Measurements from ENCODE around the gene TNFAIP1. TPM values are rescaled to one million over a fixed set of nuclear protein-coding genes. Genes with fewer than 3 reads are reported as not detected.
"Not testable (repeated sequence)": the region's sequence is repeated elsewhere in the genome, so short reads cannot be mapped to it uniquely, and the experiment has no call there.

TNFAIP1 gene
- total and polyA plus RNA-seq, 2 of the 4 experiments (the other 2 are of a cell fraction): 49.1 to 62.9 TPM

- peaks cover 6% of the 10 kb centered on the region for H3K27me3 ChIP-seq (ENCODE audit: control insufficient read depth, insufficient read depth, low read length)
- no peak overlapping the region for H3K14ac ChIP-seq (replicated peaks; ENCODE audit: low read depth, low read length)
- H2BK15ac ChIP-seq (ENCODE audit: low read depth, low read length): no peak overlapping the region
- intact Hi-C loops (cut with micrococcal nuclease): no loop called here
- ChIA-PET POLR2A (ENCODE audit: unreplicated experiment) (no interaction called here), CTCF (no interaction called here)
- H4K8ac ChIP-seq (ENCODE audit: low read depth in 2 of 2, low read length in 2 of 2): no peak overlapping the region
- no CpG with 5 or more reads among the region's 1 CpG for WGBS, 2 experiments (ENCODE audit: extremely low coverage in 2 of 2, insufficient read length in 1 of 2)
- TF ChIP-seq USF2 (IDR thresholded peaks at IDR 0.05; ENCODE audit: low read depth, low read length) (no peak), NFE2L2 (IDR thresholded peaks at IDR 0.05; ENCODE audit: low read depth, low read length) (no peak), CHD1 (IDR thresholded peaks at IDR 0.05; ENCODE audit: low read depth, low read length) (no peak), RAD21 (IDR thresholded peaks at IDR 0.05; ENCODE audit: low read length) (no peak)
- no peak overlapping the region for H3K27ac ChIP-seq (ENCODE audit: insufficient read depth, low read length)
- no TSS peak for BruUV-seq (replicated peaks)
- no peak overlapping the region for H3K9ac ChIP-seq (ENCODE audit: low read depth, low read length)
- H3K4me2 ChIP-seq (ENCODE audit: low read depth, low read length): no peak overlapping the region
- no peaks in the 10 kb centered on the region for H3K9me3 ChIP-seq (ENCODE audit: control insufficient read depth, insufficient read depth, low read length)
- no peak overlapping the region for H3K23ac ChIP-seq (ENCODE audit: low read depth, low read length)
- no peak overlapping the region for H3K4me3 ChIP-seq (ENCODE audit: insufficient read depth, low read depth, low read length)
- no peak overlapping the region for H4K5ac ChIP-seq (ENCODE audit: low read depth, low read length)
- in situ Hi-C loops (cut with MboI; ENCODE audit: low sequenced_read_pairs): no loop called here
- H4K91ac ChIP-seq (ENCODE audit: insufficient read depth, low read depth, low read length): no peak overlapping the region
- no peak overlapping the region for H2AK9ac ChIP-seq (replicated peaks; ENCODE audit: low read depth, low read length, poor library complexity)
- H2AFZ ChIP-seq (replicated peaks; ENCODE audit: low read length, poor library complexity): no peak overlapping the region
- dilution Hi-C loops (cut with HindIII; ENCODE audit: low sequenced_read_pairs, unreplicated experiment): no loop called here
- H3K56ac ChIP-seq (ENCODE audit: extremely low read depth, insufficient read depth, low read length): no peak overlapping the region
- H3K36me3 ChIP-seq (ENCODE audit: control insufficient read depth, insufficient read depth, low read length): no peaks in the 10 kb centered on the region
- H3K9me1 ChIP-seq (ENCODE audit: insufficient read depth, low read length): no peaks in the 10 kb centered on the region
- ATAC-seq (ENCODE audit: low read depth) (no peak), DNase-seq (no peak)
- H3K18ac ChIP-seq (ENCODE audit: low read depth, low read length): no peak overlapping the region
- H3K4me1 ChIP-seq (ENCODE audit: control insufficient read depth, insufficient read depth, low read length): no peaks in the 10 kb centered on the region
- H3K4ac ChIP-seq (ENCODE audit: low read depth, low read length): no peak overlapping the region
- H2BK120ac ChIP-seq (ENCODE audit: low read depth, low read length): no peak overlapping the region
- no peak overlapping the region for H2BK20ac ChIP-seq (ENCODE audit: low read depth, low read length)
- no peak overlapping the region for H2AK5ac ChIP-seq (ENCODE audit: low read depth, low read length)
- H2BK5ac ChIP-seq (ENCODE audit: low read depth, low read length, poor library complexity, severe bottlenecking): no peak overlapping the region
- H4K20me1 ChIP-seq (ENCODE audit: insufficient read depth, low read length): no peaks in the 10 kb centered on the region
- no peaks in the 10 kb centered on the region for H3K79me1 ChIP-seq (ENCODE audit: low read depth in 1 of 2, low read length in 2 of 2)
Measured at GRCh38 chr17:28291780-28292330, 43.7 kb upstream of the TNFAIP1 start.

- H2AK9ac ChIP-seq (replicated peaks; ENCODE audit: low read depth, low read length, poor library complexity); H3K36me3 ChIP-seq (ENCODE audit: control insufficient read depth, insufficient read depth, low read length); H3K9me1 ChIP-seq (ENCODE audit: insufficient read depth, low read length); H3K27me3 ChIP-seq (ENCODE audit: control insufficient read depth, insufficient read depth, low read length); BruUV-seq (replicated peaks); intact Hi-C loops (cut with micrococcal nuclease); H3K23ac ChIP-seq (ENCODE audit: low read depth, low read length); H3K9me3 ChIP-seq (ENCODE audit: control insufficient read depth, insufficient read depth, low read length); H3K14ac ChIP-seq (replicated peaks; ENCODE audit: low read depth, low read length); H3K18ac ChIP-seq (ENCODE audit: low read depth, low read length); H3K9ac ChIP-seq (ENCODE audit: low read depth, low read length); H3K4me3 ChIP-seq (ENCODE audit: insufficient read depth, low read depth, low read length); H3K56ac ChIP-seq (ENCODE audit: extremely low read depth, insufficient read depth, low read length); H4K5ac ChIP-seq (ENCODE audit: low read depth, low read length); H2AK5ac ChIP-seq (ENCODE audit: low read depth, low read length); H2BK20ac ChIP-seq (ENCODE audit: low read depth, low read length); H3K4me2 ChIP-seq (ENCODE audit: low read depth, low read length); H3K4me1 ChIP-seq (ENCODE audit: control insufficient read depth, insufficient read depth, low read length); H2BK15ac ChIP-seq (ENCODE audit: low read depth, low read length); dilution Hi-C loops (cut with HindIII; ENCODE audit: low sequenced_read_pairs, unreplicated experiment); POLR2A ChIA-PET (ENCODE audit: unreplicated experiment); H2AFZ ChIP-seq (replicated peaks; ENCODE audit: low read length, poor library complexity); H3K79me1 ChIP-seq (ENCODE audit: low read depth in 1 of 2, low read length in 2 of 2); H4K8ac ChIP-seq (ENCODE audit: low read depth in 2 of 2, low read length in 2 of 2); H3K4ac ChIP-seq (ENCODE audit: low read depth, low read length); H3K27ac ChIP-seq (ENCODE audit: insufficient read depth, low read length); H4K20me1 ChIP-seq (ENCODE audit: insufficient read depth, low read length); H4K91ac ChIP-seq (ENCODE audit: insufficient read depth, low read depth, low read length); H2BK5ac ChIP-seq (ENCODE audit: low read depth, low read length, poor library complexity, severe bottlenecking); in situ Hi-C loops (cut with MboI; ENCODE audit: low sequenced_read_pairs); H2BK120ac ChIP-seq (ENCODE audit: low read depth, low read length); DNase-seq; ATAC-seq (ENCODE audit: low read depth): not testable (repeated sequence)
- no CpG with 5 or more reads among the region's 12 CpGs for WGBS, 2 experiments (ENCODE audit: extremely low coverage in 2 of 2, insufficient read length in 1 of 2)
- CTCF ChIA-PET: interaction anchor here (0.6 to 0.7 kb wide), 2 partner anchors 151 to 305 kb away, joined by 3 read pairs; no protein-coding TSS in a partner anchor
Measured at GRCh38 chr17:28292878-28293277, 42.7 kb upstream of the TNFAIP1 start.

All from IMR-90 (cell line).